NAMALWA (cell line): Measurements from ENCODE around the gene FITM1.

ENCODE experiments used
- DNase-seq: peaks from one replicate; pipeline ENCODE4 v3.0.0-alpha.2; 2015; ENCODE audit warnings: low spot score

The FITM1 gene

DNA sequence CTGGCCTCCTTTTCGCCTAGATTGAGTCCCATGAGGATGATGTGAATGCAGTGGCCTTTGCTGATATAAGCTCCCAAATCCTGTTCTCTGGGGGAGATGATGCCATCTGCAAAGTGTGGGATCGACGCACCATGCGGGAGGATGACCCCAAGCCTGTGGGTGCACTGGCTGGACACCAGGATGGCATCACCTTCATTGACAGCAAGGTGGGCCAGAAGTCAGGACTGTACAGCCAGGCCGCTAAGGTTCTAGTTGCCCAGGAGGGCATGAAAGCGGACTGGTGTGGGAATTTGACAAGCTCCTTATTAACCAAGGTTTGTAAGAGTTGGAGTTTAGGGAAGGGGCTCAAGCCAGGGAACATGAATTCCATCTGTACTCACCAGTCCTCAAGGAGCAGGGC, 10.8 kb upstream of the FITM1 start:
- no peak for DNase-seq

DNA sequence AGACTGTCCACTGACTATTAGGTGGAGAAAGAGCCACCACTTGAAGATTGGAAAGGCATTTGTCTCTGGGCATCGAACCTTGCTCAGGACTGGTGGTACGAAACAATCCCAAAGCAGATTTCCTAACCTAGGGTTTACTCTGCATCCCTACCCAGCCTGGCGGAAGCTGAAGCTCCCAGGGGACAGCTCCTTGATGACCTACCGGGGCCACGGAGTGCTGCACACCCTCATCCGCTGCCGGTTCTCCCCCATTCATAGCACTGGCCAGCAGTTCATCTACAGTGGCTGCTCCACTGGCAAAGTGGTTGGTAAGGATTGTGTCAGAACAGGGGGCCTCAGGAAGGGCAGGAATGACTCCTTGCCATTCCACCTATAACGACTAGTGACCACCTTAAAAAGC, 9.2 kb upstream of the FITM1 start:
- no peak for DNase-seq

- no peak for DNase-seq
These were observed 8.0 kb upstream of the FITM1 start for GRCh38 chr14:24122416-24122815.

DNA sequence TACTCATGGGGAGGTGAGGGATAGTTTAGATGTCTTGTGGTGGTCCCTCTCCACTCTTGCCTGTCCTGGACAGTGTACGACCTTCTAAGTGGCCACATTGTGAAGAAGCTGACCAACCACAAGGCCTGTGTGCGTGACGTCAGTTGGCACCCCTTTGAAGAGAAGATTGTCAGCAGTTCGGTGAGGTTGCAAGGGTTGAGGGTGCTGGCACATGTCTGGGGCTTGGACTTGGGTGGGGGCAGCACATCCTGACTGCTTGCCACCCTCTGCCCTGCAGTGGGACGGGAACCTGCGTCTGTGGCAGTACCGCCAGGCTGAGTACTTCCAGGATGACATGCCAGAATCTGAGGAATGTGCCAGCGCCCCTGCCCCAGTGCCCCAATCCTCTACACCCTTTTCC, 7.6 kb upstream of the FITM1 start:
- no peak for DNase-seq

DNA sequence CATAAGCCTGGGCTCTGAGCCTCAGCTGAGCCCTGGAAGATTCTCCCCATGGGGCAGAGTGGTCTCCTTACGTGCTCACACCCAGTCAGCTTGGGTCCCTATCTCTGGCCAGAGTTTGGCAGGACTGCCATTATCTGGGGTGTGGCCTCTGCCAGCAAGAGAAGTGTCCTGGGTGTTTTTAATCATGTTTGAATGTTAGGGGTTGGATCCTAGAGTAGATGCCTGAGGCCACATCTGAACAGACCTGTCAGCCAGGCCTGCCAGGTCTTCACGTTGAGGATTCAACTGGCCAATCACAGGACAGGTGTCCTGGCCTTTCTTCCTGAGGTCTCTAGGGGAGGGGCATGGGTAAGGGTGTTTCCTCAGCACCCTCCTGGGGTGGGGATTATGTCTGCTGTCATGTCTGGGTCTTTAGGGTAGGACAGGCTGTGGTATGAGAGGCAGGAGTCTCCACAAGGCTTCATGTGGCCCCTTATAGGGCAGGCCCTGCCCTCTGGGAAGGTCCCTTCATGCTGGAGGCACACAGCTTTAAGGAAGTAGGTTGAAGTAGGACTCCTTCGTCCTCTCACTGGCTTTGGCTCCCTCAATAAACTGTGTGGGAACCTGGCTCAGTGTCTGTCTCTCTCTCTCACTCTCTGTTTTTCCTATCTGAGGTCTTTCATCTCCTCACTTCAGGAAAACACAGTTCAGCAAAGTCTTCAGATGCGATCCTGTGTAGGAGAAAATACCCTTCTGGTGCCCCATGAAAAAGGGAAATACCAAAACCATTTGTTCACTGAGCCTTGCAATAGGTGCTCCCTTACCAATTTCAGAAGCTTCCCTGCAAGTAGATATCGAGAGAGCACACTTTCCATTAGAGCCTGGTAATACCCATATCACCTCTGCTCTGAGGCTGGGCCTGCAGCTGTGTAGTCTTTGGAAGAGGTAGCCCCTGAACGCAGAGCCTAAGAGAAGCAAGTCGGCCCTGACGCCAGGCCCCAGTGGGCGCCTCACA, 6.7 kb upstream of the FITM1 start:
- DNase-seq = no peak

DNA sequence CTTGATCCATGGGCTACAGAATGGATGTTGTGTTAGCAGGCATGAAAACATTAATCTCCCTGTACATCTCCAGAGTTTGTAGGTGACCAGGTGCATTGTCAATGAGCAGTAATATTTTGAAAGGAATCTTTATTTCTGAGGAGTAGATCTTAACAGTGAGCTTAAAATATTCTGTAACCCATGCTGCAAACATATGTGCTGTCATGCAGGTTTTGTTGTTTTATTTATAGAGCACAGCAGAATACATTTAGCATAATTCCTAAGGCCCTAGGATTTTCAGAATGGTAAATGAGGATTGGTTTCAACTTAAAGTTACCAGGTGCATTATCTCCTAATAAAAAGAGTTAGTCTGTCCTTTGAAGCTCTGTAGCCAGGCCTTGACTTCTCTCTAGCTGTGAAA, 3.5 kb upstream of the FITM1 start:
- no peak for DNase-seq

GRCh38 chr14:24127673-24128072, 2.8 kb upstream of the FITM1 start:
- DNase-seq = no peak

DNA sequence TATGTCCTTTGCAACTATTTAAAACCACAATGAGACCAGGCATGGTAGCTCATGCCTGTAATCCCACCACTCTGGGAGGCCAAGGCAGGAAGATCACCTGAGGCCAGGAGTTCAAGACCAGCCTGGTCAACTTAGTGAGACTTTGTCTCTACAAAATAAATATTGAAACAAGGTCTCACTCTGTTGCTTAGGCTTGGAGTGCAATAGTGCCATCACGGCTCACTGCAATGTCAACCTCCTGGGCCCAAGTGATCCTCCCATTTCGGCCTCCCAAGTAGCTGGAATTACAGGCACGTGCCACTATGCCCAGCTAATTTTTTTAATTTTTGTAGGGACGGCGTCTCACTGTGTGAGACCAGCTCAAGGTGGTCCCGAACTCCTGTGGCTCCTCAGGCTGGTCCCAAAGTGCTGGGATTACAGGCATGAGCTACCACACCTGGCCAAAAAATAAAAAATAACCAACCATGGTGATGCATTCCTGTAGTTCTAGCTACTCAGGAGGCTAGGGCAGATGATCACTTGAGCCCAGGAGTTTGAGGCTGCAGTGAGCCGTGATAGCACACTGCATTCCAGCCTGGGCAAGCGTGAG, 955 bp upstream of the FITM1 start:
- no peak for DNase-seq

- no peak for DNase-seq
These were observed 474 bp downstream of the FITM1 start for GRCh38 chr14:24130717-24131548.

- no peak for DNase-seq
These were observed 1.1 kb downstream of the FITM1 start for GRCh38 chr14:24131549-24131966.

DNA sequence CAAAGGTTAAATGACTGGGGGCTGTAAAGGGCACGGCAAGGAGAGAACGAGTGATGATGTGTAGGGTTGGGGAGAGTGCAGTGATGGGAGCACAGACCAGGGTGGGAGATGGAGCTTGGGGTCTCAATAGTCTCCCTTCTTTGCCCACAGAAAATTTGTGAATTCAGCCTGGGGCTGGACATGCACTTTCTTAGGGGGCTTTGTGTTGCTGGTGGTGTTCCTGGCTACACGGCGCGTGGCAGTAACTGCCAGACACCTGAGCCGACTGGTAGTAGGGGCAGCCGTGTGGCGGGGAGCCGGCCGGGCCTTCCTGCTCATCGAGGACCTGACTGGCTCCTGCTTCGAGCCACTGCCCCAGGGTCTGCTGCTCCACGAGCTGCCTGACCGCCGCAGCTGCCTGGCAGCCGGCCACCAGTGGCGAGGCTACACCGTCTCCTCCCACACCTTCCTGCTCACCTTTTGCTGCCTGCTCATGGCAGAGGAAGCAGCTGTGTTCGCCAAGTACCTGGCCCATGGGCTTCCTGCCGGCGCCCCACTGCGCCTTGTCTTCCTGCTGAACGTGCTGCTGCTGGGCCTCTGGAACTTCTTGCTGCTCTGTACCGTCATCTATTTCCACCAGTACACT, 1.7 kb downstream of the FITM1 start:
- DNase-seq = no peak

GRCh38 chr14:24132976-24133375, 2.5 kb downstream of the FITM1 start:
- no peak for DNase-seq

GRCh38 chr14:24133735-24134134, 3.3 kb downstream of the FITM1 start:
- no peak for DNase-seq

- DNase-seq = no peak
These were observed 5.0 kb downstream of the FITM1 start for GRCh38 chr14:24135584-24135833.

DNA sequence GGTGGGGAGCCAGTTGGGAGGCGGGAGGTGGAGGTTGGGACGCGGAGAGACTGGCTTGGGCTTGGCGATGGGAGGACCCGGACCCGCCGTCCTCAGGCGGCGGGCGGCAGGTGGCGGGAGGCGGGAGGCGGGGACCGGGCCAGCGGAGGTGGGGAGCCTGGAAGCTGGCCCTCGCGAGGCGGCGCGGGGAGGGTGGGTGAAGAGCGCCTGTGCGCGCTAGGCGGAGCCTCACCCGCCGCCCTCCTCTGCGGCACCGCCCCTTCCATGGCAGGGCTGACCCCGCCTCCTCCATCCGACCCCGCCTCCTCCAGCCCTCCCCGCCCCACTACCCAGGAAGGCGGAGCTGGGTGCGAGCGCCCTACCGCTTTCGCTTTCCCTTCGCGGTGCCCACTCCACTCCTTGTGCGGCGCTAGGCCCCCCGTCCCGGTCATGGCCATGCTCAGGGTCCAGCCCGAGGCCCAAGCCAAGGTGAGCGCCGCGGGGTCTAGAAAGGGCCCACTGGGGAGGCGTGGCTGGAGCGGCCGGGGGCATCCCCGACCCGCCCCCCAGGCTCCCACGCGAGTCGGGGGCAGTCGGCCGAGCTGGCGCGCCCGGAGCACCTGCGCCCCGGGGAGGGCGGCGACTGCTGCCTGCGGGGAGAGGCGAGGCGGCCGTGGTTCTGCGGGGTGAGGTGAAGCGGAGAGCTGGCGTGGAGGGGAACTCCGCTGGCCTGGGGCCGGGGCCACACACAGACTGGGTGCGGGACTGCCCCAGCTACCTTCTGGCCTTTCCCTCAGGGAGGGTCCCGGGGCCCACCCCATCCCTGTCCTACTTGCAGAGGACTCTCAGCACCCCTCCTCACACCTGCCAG, 5.6 kb downstream of the FITM1 start, which contains the start of gene PSME1:
PSME1 (plus strand) TSS at position 361 of the 850 bp plus-strand sequence; CDS start at position 430, 69 bp downstream.
- DNase-seq = peak; percentile 91

DNA sequence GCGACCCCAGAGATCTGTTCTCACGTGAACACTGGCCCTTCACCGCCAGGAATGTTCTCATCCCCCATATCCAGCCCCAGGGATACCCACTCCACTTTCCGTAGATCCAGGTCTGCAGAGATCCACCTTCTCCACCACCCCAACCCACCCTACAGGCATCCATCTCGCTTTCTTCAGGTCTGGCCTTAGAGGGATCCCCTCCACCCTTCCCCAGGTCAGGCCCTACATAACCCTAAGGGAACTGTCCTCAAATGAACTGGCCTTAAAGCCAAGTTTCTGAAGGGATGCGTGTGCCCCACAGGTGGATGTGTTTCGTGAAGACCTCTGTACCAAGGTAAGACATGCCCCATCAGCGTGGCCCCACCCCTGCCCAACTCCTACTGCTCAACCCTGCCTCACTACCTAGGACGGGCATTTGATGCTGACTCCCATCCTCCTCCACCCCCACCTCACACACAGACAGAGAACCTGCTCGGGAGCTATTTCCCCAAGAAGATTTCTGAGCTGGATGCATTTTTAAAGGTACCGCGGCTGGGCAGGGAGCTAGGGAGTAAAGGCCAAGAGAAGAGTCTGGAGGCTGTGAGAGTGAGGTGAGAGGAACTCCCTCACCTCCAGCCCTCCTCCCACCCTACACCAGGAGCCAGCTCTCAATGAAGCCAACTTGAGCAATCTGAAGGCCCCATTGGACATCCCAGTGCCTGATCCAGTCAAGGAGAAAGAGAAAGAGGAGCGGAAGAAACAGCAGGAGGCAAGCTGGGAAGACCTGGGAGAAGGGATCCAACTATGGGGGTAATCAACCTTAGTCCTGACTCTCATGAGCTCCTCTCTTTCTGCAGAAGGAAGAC, 6.4 kb downstream of the FITM1 start:
- DNase-seq = no peak

GRCh38 chr14:24137529-24138395, 7.3 kb downstream of the FITM1 start:
- DNase-seq = no peak

DNA sequence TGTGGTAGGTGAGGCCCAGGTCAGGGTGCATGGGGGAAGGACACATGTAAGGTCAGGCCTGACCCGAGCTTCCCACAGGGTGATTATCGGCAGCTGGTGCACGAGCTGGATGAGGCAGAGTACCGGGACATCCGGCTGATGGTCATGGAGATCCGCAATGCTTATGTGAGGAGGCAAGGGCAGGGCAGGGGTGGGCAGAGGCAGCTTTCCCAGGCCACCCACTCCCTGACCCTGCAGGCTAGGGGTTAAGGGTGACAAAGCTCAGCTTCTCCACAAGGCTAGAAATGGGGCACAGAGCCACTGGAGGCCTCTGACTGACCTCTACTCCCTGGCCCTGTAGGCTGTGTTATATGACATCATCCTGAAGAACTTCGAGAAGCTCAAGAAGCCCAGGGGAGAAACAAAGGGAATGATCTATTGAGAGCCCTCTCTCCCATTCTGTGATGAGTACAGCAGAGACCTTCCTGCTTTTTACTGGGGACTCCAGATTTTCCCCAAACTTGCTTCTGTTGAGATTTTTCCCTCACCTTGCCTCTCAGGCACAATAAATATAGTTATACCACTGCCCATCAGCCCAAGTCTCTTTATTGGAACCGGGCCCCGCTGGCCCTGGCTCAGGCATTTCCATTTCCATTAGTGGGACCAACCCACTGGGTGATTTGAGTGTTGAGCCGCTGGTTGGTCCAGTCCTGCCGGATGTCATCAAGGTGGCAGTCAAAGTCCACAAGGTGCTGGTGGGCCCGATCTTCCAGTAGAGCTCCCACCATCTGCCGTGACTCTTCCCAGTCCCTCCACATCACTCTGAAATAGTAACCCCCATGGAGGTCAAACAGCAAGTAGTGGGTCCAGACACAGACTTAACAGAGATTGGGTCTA, 8.2 kb downstream of the FITM1 start:
- no peak for DNase-seq
